Osteoblast (primary cell): ENCODE measurements around the gene S100A13. TPM values are rescaled to one million over a fixed set of nuclear protein-coding genes. Genes with fewer than 3 reads are reported as not detected.

Experiments used
- DNase-seq: peaks from one replicate; pipeline ENCODE4 v3.0.0; 2011; ENCODE audit warnings: low spot score, mixed read lengths; ENCODE audit not compliant: insufficient read length; ENCODE audit errors: missing footprints
- H2AFZ ChIP-seq: 2 replicates; pipeline ENCODE4 v1.6.0; 2011; ENCODE audit warnings: mild to moderate bottlenecking, low read length
- H3K27ac ChIP-seq: 2 replicates; pipeline ENCODE4 v1.5.1; 2011; ENCODE audit warnings: mild to moderate bottlenecking, low read depth, low read length, moderate library complexity
- H3K27me3 ChIP-seq: 2 replicates; pipeline ENCODE4 v1.6.0; 2012; ENCODE audit warnings: mild to moderate bottlenecking, control low read depth, inconsistent platforms, low read length, moderate library complexity; ENCODE audit not compliant: insufficient read depth
- H3K36me3 ChIP-seq: 2 replicates; pipeline ENCODE4 v1.5.1; 2011; ENCODE audit warnings: mild to moderate bottlenecking, low read length, control low read depth, moderate library complexity; ENCODE audit not compliant: insufficient read depth
- H3K4me1 ChIP-seq: 2 replicates; pipeline ENCODE4 v1.5.1; 2011; ENCODE audit warnings: mild to moderate bottlenecking, low read length, control low read depth, moderate library complexity; ENCODE audit not compliant: insufficient read depth
- H3K4me2 ChIP-seq: 2 replicates; pipeline ENCODE4 v1.6.0; 2011; ENCODE audit warnings: mild to moderate bottlenecking, low read length; ENCODE audit not compliant: insufficient read depth
- H3K4me3 ChIP-seq: fragments of 200-600 bp; sonication (generic); 3 replicates; pipeline ENCODE4 v1.5.1; 2012; ENCODE audit warnings: mild to moderate bottlenecking, low read length, inconsistent platforms; ENCODE audit not compliant: insufficient read depth
- H3K79me2 ChIP-seq: 2 replicates; pipeline ENCODE4 v1.6.0; 2012; ENCODE audit warnings: mild to moderate bottlenecking, low read length, control low read depth, inconsistent platforms; ENCODE audit not compliant: insufficient read depth
- H3K9me3 ChIP-seq: 2 replicates; pipeline ENCODE4 v1.5.1; 2011; ENCODE audit warnings: low read depth, low read length, control low read depth
- H4K20me1 ChIP-seq: 2 replicates; pipeline ENCODE4 v1.6.0; 2012; ENCODE audit warnings: mild to moderate bottlenecking, low read length, control low read depth; ENCODE audit not compliant: insufficient read depth
- total RNA-seq: library from RNA; depleted of rRNA; stranded (reverse); fragments of >200 nt; gene quantifications from 2 replicates; pipeline ENCODE4 v1.2.3, GENCODE V29; 2012
- TF ChIP-seq, protein P1 (sequence below): IDR thresholded peaks from 2 replicates; pipeline ENCODE4 v1.5.1; 2011; ENCODE audit warnings: mild to moderate bottlenecking, low read depth, low read length, moderate library complexity; ENCODE audit errors: extremely low read depth

Gene S100A13
- total RNA-seq, 1 donor: 121 TPM

- peaks cover 24% of the 10 kb centered on the region for H3K36me3 ChIP-seq
- H3K27ac ChIP-seq: no peak overlapping the region
- TF ChIP-seq, protein P1, sequence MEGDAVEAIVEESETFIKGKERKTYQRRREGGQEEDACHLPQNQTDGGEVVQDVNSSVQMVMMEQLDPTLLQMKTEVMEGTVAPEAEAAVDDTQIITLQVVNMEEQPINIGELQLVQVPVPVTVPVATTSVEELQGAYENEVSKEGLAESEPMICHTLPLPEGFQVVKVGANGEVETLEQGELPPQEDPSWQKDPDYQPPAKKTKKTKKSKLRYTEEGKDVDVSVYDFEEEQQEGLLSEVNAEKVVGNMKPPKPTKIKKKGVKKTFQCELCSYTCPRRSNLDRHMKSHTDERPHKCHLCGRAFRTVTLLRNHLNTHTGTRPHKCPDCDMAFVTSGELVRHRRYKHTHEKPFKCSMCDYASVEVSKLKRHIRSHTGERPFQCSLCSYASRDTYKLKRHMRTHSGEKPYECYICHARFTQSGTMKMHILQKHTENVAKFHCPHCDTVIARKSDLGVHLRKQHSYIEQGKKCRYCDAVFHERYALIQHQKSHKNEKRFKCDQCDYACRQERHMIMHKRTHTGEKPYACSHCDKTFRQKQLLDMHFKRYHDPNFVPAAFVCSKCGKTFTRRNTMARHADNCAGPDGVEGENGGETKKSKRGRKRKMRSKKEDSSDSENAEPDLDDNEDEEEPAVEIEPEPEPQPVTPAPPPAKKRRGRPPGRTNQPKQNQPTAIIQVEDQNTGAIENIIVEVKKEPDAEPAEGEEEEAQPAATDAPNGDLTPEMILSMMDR: no peak
- H3K27me3 ChIP-seq: no peaks in the 10 kb centered on the region
- no peak overlapping the region for H3K4me2 ChIP-seq
- H3K4me1 ChIP-seq: peaks cover 24% of the 10 kb centered on the region
- H3K79me2 ChIP-seq: peaks cover 30% of the 10 kb centered on the region
- H3K4me3 ChIP-seq: no peak overlapping the region
- no peak for DNase-seq
- H3K9me3 ChIP-seq: no peaks in the 10 kb centered on the region
- H2AFZ ChIP-seq: no peak overlapping the region
- peaks cover 14% of the 10 kb centered on the region for H4K20me1 ChIP-seq
Observed at GRCh38 chr1:153615406-153615805, 11.9 kb downstream of the S100A13 start.

GRCh38 chr1:153614906-153615305 is 12.4 kb downstream of the S100A13 start:
- TF ChIP-seq, protein P1: no peak
- Histone ChIP-seq H3K79me2 (peaks cover 35% of the 10 kb centered on the region), H4K20me1 (peaks cover 18% of the 10 kb centered on the region)

GRCh38 chr1:153614189-153614900 is 13.0 kb downstream of the S100A13 start:
- Histone ChIP-seq H3K36me3 (peaks cover 13% of the 10 kb centered on the region), H3K79me2 (peaks cover 39% of the 10 kb centered on the region), H3K27ac (no peak overlapping the region), H3K4me3 (no peak overlapping the region), H2AFZ (peak overlapping the region; percentile 14), H3K4me2 (no peak overlapping the region), H4K20me1 (peaks cover 18% of the 10 kb centered on the region), H3K9me3 (no peaks in the 10 kb centered on the region), H3K4me1 (peaks cover 34% of the 10 kb centered on the region), H3K27me3 (no peaks in the 10 kb centered on the region)
- peak; percentile 63 for DNase-seq
- TF ChIP-seq, protein P1: no peak

More at GRCh38 chr1:153614906-153615305, 12.4 kb downstream of the S100A13 start:
- Histone ChIP-seq H3K36me3 (peaks cover 19% of the 10 kb centered on the region), H3K4me1 (peaks cover 29% of the 10 kb centered on the region), H3K27me3 (no peaks in the 10 kb centered on the region), H3K4me2 (no peak overlapping the region), H3K27ac (no peak overlapping the region), H3K4me3 (no peak overlapping the region), H3K9me3 (no peaks in the 10 kb centered on the region), H2AFZ (no peak overlapping the region)
- DNase-seq: no peak

DNA sequence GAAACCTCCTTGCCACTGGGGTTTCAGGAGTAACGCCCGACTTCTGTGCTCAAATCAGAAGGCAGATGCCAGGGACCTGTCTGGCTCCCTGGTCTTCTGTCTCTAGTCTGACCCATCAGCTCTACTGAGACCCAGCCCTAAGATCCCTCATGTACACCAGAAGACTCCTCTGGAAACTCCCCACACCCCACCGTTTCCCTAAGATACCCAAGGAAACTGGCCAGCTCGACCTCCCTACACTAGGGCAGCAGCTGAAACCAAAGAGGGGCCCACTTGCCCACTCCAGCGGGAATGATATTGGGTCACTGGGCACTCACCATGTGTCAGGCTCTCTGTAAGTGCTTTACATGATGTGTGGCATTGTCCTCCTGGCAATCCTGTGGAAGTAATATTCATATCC is 13.9 kb downstream of the S100A13 start:
- Histone ChIP-seq H3K4me2 (peak overlapping the region; percentile 91), H3K27ac (no peak overlapping the region)

More for the DNA sequence above, 13.9 kb downstream of the S100A13 start:
- Histone ChIP-seq H3K36me3 (peaks cover 4% of the 10 kb centered on the region), H3K4me3 (peak overlapping the region; percentile 88), H3K4me1 (peaks cover 43% of the 10 kb centered on the region), H4K20me1 (peaks cover 18% of the 10 kb centered on the region), H3K79me2 (peaks cover 48% of the 10 kb centered on the region), H3K27me3 (no peaks in the 10 kb centered on the region), H3K9me3 (no peaks in the 10 kb centered on the region), H2AFZ (peak overlapping the region; percentile 60)
- TF ChIP-seq, protein P1: no peak
- peak; percentile 81 for DNase-seq
